Umbilical cord (tissue), 2 donors: ENCODE measurements around the gene SPOCK3. TPM values are rescaled to one million over a fixed set of nuclear protein-coding genes. Genes with fewer than 3 reads are reported as not detected.
"Not testable (repeated sequence)": the region's sequence is repeated elsewhere in the genome, so short reads cannot be mapped to it uniquely, and the experiment has no call there.

Experiments used
- DNase-seq: peaks from one replicate; pipeline ENCODE4 v3.0.0-alpha.2; 2015; ENCODE audit warnings: low spot score
- total RNA-seq: library from RNA; depleted of rRNA; stranded (reverse); fragments of >200 nt; gene quantifications from one replicate; pipeline ENCODE4 v1.2.3, GENCODE V29; 2014; ENCODE audit warnings: low replicate concordance; ENCODE audit not compliant: insufficient read depth

SPOCK3 gene
- total RNA-seq, 1 donor from 2014 or later = 8.7 TPM

DNA sequence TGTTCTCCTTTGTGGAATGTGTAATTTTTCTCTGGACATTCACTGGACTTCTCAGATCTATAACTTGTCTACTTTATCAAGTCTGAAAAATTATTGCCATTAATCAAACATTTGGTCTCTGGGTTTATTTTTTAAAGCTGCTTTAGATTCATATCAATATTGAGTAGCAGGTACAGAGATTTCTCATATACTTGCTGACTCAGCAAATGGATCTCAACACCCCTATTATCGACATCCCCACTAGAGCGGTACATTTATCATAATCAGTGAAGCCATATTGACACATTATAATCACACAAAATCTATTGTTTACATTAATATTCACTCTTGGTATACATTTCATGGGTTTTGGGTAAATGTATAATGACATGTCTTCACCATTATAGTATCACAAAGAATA lies 268.7 kb downstream of the SPOCK3 start:
- no peak for DNase-seq

DNA sequence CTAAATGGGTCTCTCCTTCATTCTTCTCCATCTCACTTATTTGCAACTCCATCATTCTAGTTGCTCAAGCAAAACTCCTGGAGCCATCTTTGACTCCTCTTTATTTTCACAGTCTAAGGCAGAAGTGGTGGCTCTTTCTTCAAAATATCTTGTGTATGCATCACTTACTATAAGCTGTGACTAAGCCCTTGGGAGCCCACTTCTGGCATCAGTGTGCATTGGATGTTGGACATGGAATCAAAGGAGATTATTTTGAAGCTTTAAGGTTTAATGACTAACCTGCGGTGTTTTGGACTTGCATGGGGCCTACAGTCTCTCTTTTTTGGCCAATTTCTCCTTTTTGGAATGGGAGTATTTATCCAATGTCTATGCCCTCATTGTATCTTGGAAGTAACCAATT lies 276.8 kb downstream of the SPOCK3 start:
- DNase-seq = peak; percentile 15

DNA sequence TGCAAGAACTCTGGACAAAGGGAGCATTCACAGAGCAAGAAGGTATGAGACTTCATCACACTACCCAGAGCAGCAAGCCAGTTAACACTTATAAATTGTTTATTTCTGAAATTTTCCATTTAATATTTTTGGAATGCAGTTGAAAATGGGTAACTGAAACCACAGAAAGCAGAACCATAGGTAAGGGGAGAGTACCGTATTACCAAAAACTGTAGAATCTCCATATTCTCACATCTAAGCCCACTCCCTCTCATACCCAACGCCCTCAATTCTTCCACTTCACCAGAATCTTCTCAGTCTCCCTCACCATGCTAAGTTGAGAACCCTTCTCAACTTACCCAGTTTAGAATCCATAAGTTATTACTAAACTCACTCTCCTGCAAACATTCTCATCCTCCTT lies 277.8 kb downstream of the SPOCK3 start:
- DNase-seq = no peak

DNA sequence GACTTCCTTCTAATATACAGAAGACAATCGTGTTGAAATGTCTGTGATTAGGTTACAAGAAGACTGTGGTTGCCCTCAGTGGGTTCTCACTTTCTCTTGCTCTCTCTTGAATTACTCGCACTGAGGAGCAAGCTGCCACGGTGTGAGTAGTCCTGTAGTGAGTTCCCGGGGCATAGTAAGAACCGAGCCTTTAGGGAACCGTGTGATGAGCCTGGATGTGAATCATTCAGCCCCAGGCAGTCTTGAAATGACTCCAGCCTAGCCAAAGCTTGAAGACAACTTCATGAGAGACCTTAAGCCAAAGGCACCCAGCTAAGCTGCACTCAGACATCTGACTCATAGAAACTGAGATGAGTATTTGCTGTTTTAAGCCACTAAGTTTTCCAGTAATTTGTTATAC lies 292.7 kb downstream of the SPOCK3 start:
- no peak for DNase-seq

DNA sequence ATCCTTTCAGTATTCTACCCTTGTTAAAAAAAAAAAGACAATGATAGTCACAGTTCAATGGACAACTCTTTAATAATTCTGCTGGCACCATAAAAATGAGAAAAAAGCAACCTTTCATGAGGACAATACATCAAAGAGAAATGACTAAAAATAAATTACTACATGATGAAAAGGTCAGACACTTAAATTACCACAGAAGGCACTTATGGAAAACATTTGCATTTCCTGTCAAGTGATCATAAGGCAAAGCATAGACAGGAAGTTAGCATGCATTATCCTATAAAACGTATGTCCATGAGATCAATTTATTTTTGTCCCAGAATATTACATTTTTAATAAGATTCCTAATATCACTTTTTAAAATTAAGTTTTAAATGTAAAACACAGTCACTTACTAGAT lies 303.8 kb downstream of the SPOCK3 start:
- no peak for DNase-seq

DNA sequence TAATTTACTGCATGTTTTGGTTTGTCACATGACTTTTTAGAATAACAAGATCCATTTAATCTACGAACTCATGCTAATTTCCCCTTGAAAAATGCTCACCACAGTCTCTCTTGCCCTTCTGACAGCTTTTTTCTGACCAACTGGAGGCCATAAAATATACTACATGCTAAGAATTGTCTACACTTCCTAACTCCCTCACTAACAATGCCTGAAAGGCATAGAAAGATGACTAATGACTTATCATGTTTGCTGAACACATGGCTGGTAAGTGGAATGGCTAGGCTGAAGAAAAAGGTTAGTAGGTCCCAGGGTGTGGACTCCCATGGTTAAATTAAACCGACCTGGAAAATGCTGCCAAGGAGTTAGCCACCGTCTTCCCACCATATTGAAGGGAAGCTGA lies 309.9 kb downstream of the SPOCK3 start:
- no peak for DNase-seq

DNA sequence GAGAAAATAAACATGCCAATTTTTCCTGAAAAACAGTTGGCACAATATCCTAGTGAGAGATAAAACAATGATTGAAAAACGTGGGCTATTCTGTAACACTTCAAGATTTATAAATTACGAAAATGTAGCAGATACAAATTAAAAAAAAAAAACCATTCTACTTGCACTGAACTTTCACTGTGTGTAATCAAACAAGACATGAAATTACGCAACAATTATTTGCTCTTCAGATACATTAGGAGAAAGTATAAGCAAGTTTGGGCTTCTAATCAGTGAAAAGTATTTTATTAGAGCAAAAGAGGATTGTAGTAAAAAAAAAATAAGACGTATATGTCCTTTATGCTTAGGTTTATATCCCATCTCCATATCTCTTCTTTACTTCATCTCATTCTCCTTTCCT lies 320.4 kb downstream of the SPOCK3 start:
- no peak for DNase-seq

DNA sequence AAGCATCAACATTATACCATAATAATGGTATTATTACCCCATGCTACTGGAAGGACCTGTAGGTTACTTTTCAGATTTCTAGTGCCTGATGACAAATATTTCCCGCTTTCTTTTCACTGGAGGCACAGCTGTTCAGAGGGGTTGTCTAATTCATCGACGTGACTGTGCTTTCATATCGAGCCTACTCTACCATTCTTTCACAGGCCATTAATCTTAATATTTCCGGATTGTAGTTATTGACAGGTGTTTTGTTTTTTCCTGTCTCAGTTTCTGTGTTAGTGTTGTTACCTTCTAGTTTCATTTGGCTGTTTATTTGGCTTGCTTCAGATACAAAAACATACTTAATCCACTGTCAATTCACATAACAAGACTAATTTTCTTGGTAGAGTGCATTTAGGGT lies 330.9 kb downstream of the SPOCK3 start:
- DNase-seq = no peak

DNA sequence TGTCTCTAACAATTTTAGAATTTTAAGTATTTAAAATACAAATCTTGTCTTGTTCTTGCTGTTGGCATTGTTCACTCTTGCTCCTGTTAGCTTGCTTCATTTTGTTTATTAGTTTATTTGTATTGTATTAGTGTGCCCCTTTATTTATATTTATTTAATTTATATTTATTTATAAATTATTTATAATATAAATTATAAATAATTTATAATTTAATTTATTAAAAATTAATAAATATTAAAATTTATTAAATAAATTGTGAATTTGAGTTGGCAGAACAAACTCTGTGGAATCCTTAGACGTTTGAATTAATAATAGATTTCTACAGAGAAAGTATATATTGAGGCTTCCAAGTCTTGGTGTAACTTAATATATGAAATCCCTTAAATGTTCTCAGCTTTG lies 331.4 kb downstream of the SPOCK3 start:
- no peak for DNase-seq

DNA sequence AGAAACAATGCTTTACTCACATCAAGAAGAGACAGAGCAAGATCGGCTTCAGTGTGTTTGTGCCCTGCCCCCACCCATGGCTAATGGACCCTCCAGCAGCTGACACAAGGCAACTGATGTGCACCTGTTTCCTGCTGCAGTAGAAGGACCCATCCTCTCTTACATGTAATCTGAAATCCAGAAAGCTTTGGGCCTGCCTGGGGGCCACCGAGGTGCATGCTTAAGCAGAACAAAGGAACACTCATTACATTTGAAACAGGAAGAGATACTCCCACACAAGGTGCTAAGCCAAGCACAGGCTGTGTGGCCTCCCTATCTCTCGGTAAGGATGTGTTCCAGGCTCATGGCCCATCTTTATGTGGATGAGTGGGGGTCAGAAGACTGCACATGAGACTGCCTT lies 338.0 kb downstream of the SPOCK3 start:
- DNase-seq = no peak

DNA sequence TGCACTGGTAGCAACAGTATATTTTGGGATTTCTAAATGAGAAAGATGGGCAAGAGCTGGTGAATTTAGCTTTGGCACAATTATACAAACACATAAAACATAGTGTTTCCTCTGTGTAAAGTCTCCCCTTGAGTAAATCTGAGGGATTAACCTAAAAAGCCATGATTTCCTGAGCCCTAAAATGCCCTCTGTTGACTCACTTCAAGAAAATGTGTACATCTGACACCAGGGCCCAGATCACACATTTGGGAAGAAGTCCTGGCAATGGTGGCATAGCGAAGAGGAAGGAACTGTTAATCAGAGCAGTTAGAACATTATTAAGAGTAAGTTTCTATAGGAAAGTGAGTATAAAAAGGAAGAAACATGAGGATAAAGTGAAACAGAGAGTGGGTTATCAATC lies 338.5 kb downstream of the SPOCK3 start:
- no peak for DNase-seq

DNA sequence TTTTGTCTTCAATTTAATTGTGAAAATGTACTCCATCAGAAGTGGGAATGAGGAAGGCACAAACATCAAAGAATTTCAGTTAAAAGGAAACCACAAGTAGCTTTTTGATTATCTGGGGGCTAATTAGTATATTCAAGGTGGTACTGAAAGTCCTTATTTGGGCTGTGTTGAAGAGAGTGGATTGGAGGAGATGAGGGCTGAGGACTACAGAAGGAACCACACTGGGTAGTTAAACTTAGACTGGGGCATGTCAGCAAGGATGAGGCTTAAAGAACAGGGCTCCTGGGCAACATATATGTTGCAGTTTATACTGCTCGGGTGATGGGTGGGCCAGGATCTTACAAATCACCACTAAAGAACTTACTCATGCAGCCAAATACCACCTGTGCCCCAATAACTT lies 346.8 kb downstream of the SPOCK3 start:
- DNase-seq = no peak

DNA sequence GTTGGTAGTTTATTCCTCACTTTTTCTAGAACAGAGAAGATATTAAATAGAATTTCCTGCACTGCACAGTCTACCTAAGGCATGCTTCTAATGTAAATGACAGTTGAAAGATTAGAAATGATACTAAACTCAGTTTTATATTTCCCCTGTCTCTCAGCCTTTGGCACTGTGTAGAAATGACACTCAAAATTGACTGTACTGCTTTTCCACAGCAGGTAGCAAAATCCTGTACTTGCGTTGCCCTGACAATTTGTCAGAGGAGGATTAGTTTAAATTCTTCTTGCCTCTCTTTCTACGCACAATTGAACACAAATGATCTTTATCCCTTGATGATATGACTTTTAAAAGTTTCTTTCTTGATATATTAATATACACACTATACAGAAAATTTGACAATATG lies 347.6 kb downstream of the SPOCK3 start:
- no peak for DNase-seq

DNA sequence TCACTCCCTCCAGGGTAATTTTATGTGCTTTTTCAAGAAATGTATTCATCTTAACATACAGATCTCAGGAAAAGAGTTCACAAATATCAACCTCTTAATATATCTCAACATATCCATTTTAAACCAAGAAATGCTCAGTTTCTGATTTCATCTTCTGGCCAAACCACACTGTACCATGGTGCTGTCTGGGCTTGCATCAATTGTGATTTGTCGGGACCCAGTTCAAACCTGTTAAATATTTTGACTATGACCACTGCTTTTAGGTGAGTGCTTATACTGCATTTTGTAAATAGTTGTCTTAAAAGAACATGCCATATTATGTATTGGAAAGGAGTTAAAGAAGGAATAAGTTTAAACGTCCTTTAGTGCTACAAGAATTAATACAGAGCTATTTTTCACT lies 352.1 kb downstream of the SPOCK3 start:
- DNase-seq = peak; percentile 18

DNA sequence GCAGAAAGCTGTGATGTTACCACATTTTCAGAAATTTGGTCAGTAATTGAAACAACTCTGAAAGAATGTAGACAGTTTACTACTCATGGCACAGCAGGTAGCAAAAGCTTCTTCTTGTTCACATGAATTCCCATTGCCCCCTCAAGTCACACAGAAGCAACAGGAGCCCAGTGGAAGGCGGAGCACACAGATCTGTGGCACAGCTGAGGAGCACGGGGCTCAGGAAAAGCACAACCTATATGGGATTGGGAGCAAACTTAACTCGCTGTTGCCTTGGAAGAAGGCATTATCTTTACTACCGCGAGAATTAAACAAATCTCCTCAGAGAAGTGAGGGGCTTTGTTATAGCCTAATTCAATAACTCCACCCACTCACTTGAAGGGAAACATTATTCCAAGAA lies 358.5 kb downstream of the SPOCK3 start:
- DNase-seq = no peak

DNA sequence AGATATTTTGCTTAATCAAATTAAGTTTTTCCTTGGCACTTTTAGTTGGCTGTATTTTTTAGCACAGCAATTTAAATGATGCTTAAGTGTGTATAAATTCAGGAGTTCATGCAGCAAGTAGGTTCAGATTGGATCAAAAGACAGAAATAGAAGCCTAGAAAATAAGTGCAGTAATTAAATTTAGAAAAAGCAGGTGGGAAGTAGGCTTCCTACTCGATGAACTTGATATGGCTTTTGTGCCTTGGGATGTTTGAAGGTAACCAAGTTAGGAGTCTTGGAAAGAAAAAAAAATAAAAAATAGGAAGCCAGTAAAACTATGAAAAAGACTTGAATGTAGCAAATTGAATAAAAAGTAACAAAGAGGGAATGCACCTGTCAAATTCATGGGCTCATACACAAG lies 372.3 kb downstream of the SPOCK3 start:
- DNase-seq = no peak

DNA sequence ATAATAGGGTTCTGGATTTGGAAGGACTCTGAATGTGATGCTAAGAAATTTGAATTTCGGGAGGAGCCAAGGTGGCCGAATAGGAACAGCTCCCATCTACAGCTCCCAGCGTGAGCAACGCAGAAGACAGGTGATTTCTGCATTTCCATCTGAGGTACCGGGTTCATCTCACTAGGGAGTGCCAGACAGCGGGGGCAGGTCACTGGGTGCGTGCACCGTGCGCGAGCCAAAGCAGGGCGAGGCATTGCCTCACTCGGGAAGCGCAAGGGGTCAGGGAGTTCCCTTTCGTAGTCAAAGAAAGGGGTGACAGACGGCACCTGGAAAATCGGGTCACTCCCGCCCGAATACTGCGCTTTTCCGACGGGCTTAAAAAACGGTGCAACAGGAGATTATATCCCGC lies 383.9 kb downstream of the SPOCK3 start:
- not testable (repeated sequence) for DNase-seq

DNA sequence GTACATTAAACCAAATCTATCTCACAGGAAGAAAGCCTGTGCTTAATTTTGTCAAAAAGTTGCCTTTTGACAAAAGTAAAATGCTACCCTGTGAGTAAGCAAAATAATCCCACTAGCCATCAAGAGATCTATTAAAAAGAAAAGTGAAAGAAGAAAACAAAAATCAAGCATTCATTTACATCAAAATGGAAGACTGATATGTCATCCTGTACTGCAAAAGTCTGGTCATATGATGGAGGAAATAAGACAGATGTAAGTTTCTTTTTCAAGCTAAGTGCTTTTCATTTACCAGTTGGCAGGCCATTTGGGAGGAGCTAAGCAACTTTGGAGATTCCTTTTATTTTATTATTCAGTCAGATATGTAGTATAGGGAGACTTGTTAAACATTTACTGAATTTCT lies 387.4 kb downstream of the SPOCK3 start:
- no peak for DNase-seq

DNA sequence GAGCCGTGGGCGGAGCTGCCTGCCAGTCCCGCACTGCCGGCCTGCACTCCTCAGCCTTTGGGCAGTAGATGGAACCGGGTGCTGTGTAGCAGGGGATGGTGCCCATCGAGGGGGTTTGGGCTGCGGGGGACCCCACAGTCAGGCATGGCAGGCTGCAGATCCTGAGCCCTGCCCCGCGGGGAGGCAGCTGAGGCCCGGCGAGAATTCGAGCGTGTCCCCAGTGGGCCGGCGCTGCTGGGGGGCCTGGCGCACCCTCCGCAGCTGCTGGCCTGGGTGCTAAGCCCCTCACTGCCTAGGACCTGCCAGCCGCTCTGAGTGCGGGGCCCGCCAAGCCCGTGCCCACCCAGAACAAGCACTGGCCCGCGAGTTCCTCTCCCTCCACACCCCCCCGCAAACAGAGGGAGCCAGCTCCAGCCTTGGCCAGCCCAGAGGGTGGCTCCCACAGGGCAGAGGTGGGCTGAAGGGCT lies 391.5 kb downstream of the SPOCK3 start:
- no peak for DNase-seq

DNA sequence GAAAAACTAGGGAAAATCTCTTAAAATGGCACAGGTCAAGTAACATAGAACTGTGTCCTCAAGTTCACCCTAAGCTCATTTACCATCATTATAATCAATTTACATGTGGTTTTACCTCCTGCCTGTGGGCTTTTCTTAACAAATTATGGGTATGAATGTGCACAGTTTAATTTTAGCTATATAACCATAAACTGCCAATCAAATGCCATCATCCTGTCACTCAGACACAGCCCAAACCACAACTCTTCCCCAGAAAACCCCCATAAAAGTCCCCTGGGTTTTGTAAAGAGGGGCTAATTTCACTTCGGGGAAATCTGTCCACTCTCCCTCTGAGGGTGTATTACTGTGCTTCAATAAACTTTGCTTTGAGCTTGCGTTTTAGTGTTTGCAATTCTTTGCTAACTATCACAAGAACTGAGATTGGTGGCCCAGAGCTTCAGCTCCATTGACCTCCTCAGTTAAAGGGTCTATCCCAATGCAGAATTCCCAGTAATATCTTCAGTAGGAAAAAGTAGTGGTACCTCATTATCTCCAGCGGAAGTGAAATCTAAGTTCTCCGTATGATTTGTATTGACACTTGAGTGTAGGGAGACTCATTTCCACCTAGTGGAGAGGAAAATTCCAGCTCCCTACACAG lies 394.6 kb downstream of the SPOCK3 start:
- no peak for DNase-seq

DNA sequence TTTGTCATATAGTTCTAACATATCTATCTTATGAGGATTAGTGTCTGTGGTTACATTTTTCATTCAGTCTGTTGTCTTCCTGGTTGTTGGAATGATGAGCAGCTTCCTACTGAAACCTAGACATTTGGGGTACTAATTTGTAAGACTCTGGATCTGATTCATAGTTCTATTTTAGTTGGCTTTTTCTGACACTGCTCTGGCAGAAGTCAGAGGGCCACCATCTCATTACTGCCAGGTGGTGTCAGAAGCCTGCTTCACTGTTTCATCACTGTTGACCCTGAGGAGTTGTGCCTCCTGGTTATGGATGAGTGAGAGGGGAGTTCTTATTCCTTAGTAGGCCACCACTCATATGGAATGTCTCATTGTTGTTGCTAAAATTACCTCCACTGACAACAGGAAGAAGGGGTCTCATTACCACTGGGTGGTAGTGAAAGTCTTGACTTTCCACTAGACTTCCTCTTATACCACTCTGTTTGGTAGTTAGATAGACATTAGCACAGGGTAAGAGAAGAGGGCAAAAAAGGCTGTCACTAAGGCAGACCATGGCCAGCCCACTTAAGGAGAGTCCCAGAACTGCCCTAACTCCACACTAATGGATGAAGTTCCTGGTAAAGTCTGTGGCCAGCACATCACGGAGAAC lies 395.2 kb downstream of the SPOCK3 start:
- no peak for DNase-seq

DNA sequence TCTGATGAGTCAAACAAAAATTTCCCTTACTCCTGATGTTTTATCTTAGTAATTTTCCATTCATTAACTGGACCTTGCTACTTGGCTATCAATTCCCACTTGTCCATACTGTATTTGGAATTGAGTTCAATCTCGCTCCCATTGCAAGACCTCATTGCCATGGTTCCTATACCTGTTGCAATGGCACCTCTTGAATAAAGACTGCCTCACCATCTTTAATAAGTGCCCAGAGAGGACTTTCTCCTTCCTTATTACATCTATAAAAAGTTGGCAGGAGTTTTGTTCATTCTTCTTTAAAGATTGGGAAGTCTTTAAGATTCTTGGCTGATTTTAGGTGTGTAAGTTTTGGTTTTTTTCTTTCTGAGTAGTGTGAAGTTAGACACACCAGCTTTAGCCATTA lies 397.4 kb downstream of the SPOCK3 start:
- no peak for DNase-seq

DNA sequence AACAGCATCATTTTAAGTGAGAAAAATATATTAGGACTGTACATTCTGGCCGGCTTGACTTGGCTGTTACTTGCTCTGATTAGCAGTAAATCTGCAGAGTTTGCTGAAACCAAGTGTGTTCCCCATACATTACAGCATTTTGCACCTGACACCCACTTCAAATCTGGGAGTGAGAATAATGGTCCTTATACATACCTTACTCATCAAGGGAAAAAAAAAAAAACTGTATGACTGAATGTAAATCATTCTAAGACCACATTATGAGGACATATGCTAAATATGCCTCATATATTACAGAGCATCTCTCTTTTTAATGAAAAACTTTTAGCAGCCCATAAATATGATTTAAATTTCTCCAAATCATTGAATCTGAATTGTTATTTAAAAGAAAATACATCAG lies 406.7 kb downstream of the SPOCK3 start:
- DNase-seq = no peak

DNA sequence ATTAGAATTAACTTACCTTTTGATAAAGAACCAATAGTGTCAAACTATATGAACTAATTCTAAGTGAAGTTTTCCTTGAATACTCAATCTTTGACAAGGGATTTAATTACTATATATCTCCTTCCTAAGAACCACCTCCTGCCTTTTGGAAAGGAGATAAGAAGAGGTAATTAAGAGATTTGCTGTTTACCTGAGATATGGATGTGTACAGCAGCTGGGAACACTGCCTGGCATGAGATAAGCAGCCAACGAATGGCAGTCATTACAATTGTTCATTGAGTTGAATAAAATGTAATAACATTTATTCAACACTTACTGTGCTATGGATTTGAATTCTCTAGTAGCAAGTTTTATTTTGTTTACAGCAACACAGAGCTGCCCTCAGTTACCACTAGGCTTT lies 407.1 kb downstream of the SPOCK3 start:
- DNase-seq = no peak
